Sigmoid colon (tissue), 4 donors: Measurements from ENCODE around the gene GIMAP4.

Experiments used
- CTCF ChIP-seq, 4 experiments: fragments of 450-650 bp in 3 of 4; fragments of 200-600 bp in 1 of 4; IDR thresholded peaks; one replicate each; pipeline ENCODE4 v1.5.1; 2016 to 2019; ENCODE audit warnings: antibody characterized with exemption in 4 of 4, mild to moderate bottlenecking in 3 of 4, moderate library complexity in 2 of 4
- EP300 ChIP-seq, 4 donors: sonication (generic); formaldehyde crosslinking; IDR thresholded peaks; one replicate each; pipeline ENCODE4 v1.6.1; 2017; ENCODE audit warnings: antibody characterized with exemption in 4 of 4
- POLR2A ChIP-seq, 2 donors: fragments of 450-650 bp; IDR thresholded peaks; one replicate each; pipeline ENCODE4 v1.6.1; 2016; ENCODE audit warnings: antibody characterized with exemption in 2 of 2, mild to moderate bottlenecking in 2 of 2, moderate library complexity in 2 of 2
- POLR2AphosphoS5 ChIP-seq, 4 donors: sonication (generic); formaldehyde crosslinking; IDR thresholded peaks; one replicate each; pipeline ENCODE4 v1.6.1; 2017; ENCODE audit warnings: antibody characterized with exemption in 4 of 4

GRCh38 chr7:150587551-150587950 is 20.4 kb downstream of the GIMAP4 start:
- TF ChIP-seq CTCF (IDR thresholded peaks at IDR 0.05) (no peak), POLR2A (IDR thresholded peaks at IDR 0.05) (no peak), EP300 (IDR thresholded peaks at IDR 0.05) (no peak), POLR2AphosphoS5 (IDR thresholded peaks at IDR 0.05) (no peak)
